ENCODE data around the gene PRKN. TPM values are rescaled to one million over a fixed set of nuclear protein-coding genes. Genes with fewer than 3 reads are reported as not detected.
"Not testable (repeated sequence)": the region's sequence is repeated elsewhere in the genome, so short reads cannot be mapped to it uniquely, and the experiment has no call there.

PRKN gene
- total RNA-seq, 1 experiment from 2014 or later, result 1.2 TPM

GRCh38 chr6:161496941-161497340 lies 1230.6 kb downstream of the PRKN start:
- TF ChIP-seq EZH2 (IDR thresholded peaks at IDR 0.05; ENCODE audit: borderline replicate concordance, low read depth, low read length, poor library complexity, severe bottlenecking) (no peak), CTCF (conservative IDR thresholded peaks at IDR 0.05; ENCODE audit: low read depth, low read length) (no peak)
- H3K9me3 ChIP-seq (ENCODE audit: low read depth, low read length, poor library complexity, severe bottlenecking), result no peaks in the 10 kb centered on the region
- no peaks in the 10 kb centered on the region for H3K4me1 ChIP-seq (ENCODE audit: insufficient read depth, low read length, poor library complexity, severe bottlenecking)
- H3K27me3 ChIP-seq (replicated peaks; ENCODE audit: insufficient read depth, low read depth, low read length, poor library complexity), result no peaks in the 10 kb centered on the region
- no peaks in the 10 kb centered on the region for H3K36me3 ChIP-seq (ENCODE audit: insufficient read depth, low read length, poor library complexity, severe bottlenecking)
- H3K4me3 ChIP-seq (ENCODE audit: low read depth, low read length, poor library complexity, severe bottlenecking), result no peak overlapping the region
- intact Hi-C loops (cut with micrococcal nuclease; ENCODE audit: unreplicated experiment), result no loop called here
- H3K27ac ChIP-seq (ENCODE audit: low read depth, low read length, poor library complexity, severe bottlenecking), result no peak overlapping the region
- DNase-seq (ENCODE audit: low spot score), result no peak
- no TSS peak for BruUV-seq (replicated peaks)
- CTCF ChIA-PET, result no interaction called here
- POLR2A ChIA-PET (ENCODE audit: low non-redundant PET), result no interaction called here

GRCh38 chr6:161496271-161496670 lies 1231.3 kb downstream of the PRKN start:
- H3K4me1 ChIP-seq (ENCODE audit: insufficient read depth, low read length, poor library complexity, severe bottlenecking); DNase-seq (ENCODE audit: low spot score); CTCF ChIA-PET; H3K4me3 ChIP-seq (ENCODE audit: low read depth, low read length, poor library complexity, severe bottlenecking); H3K36me3 ChIP-seq (ENCODE audit: insufficient read depth, low read length, poor library complexity, severe bottlenecking); H3K27me3 ChIP-seq (replicated peaks; ENCODE audit: insufficient read depth, low read depth, low read length, poor library complexity); H3K27ac ChIP-seq (ENCODE audit: low read depth, low read length, poor library complexity, severe bottlenecking); POLR2A ChIA-PET (ENCODE audit: low non-redundant PET); intact Hi-C loops (cut with micrococcal nuclease; ENCODE audit: unreplicated experiment); BruUV-seq (replicated peaks); H3K9me3 ChIP-seq (ENCODE audit: low read depth, low read length, poor library complexity, severe bottlenecking): not testable (repeated sequence)

GRCh38 chr6:161494566-161494965 lies 1233.0 kb downstream of the PRKN start:
- DNase-seq (ENCODE audit: low spot score), result no peak
- H3K4me3 ChIP-seq (ENCODE audit: low read depth, low read length, poor library complexity, severe bottlenecking), result no peak overlapping the region
- no peak for TF ChIP-seq EZH2 (IDR thresholded peaks at IDR 0.05; ENCODE audit: borderline replicate concordance, low read depth, low read length, poor library complexity, severe bottlenecking)
- TF ChIP-seq CTCF (conservative IDR thresholded peaks at IDR 0.05; ENCODE audit: low read depth, low read length), result no peak
- ChIA-PET CTCF (no interaction called here), POLR2A (ENCODE audit: low non-redundant PET) (no interaction called here)
- no peaks in the 10 kb centered on the region for H3K9me3 ChIP-seq (ENCODE audit: low read depth, low read length, poor library complexity, severe bottlenecking)
- no peaks in the 10 kb centered on the region for H3K36me3 ChIP-seq (ENCODE audit: insufficient read depth, low read length, poor library complexity, severe bottlenecking)
- H3K27ac ChIP-seq (ENCODE audit: low read depth, low read length, poor library complexity, severe bottlenecking), result no peak overlapping the region
- no peaks in the 10 kb centered on the region for H3K27me3 ChIP-seq (replicated peaks; ENCODE audit: insufficient read depth, low read depth, low read length, poor library complexity)
- intact Hi-C loops (cut with micrococcal nuclease; ENCODE audit: unreplicated experiment), result no loop called here
- no TSS peak for BruUV-seq (replicated peaks)
- H3K4me1 ChIP-seq (ENCODE audit: insufficient read depth, low read length, poor library complexity, severe bottlenecking), result no peaks in the 10 kb centered on the region

- Histone ChIP-seq H3K4me1 (ENCODE audit: insufficient read depth, low read length, poor library complexity, severe bottlenecking) (no peaks in the 10 kb centered on the region), H3K4me3 (ENCODE audit: low read depth, low read length, poor library complexity, severe bottlenecking) (no peak overlapping the region), H3K9me3 (ENCODE audit: low read depth, low read length, poor library complexity, severe bottlenecking) (no peaks in the 10 kb centered on the region), H3K27ac (ENCODE audit: low read depth, low read length, poor library complexity, severe bottlenecking) (no peak overlapping the region), H3K27me3 (replicated peaks; ENCODE audit: insufficient read depth, low read depth, low read length, poor library complexity) (no peaks in the 10 kb centered on the region), H3K36me3 (ENCODE audit: insufficient read depth, low read length, poor library complexity, severe bottlenecking) (no peaks in the 10 kb centered on the region)
- BruUV-seq (replicated peaks), result no TSS peak
- intact Hi-C loops (cut with micrococcal nuclease; ENCODE audit: unreplicated experiment), result no loop called here
- no peak for DNase-seq (ENCODE audit: low spot score)
- CTCF ChIA-PET, result no interaction called here
- POLR2A ChIA-PET (ENCODE audit: low non-redundant PET), result no interaction called here
- TF ChIP-seq EZH2 (IDR thresholded peaks at IDR 0.05; ENCODE audit: borderline replicate concordance, low read depth, low read length, poor library complexity, severe bottlenecking) (no peak), CTCF (conservative IDR thresholded peaks at IDR 0.05; ENCODE audit: low read depth, low read length) (no peak)
These were observed 1233.9 kb downstream of the PRKN start for GRCh38 chr6:161493576-161494118.

Measured in A673 (cell line).